Stimulated activated naive CD8-positive, alpha-beta T cell treated with anti-CD3 and anti-CD28 coated beads, Interleukin-15, amount 100 ng/mL, for 72 hours (primary cell): ENCODE results near the gene TBXAS1.
"Not testable (repeated sequence)": the region's sequence is repeated elsewhere in the genome, so short reads cannot be mapped to it uniquely, and the experiment has no call there.

Experiments used
- ATAC-seq: fragments of 150-1000 bp; cut with Tn5 transposase; 2 replicates; pipeline ENCODE4 v1.10.0; 2021; ENCODE audit warnings: mild to moderate bottlenecking, moderate library complexity
- DNase-seq, 2 donors: peaks; one replicate each; pipeline ENCODE4 v3.0.0; 2021 to 2022
- H3K27ac Mint-ChIP-seq, 2 donors: one replicate each; pipeline ENCODE4 v1.8.0; 2022; ENCODE audit warnings: mild to moderate bottlenecking in 2 of 2, mixed read lengths in 2 of 2, moderate library complexity in 2 of 2
- H3K27me3 Mint-ChIP-seq: one replicate; pipeline ENCODE4 v1.8.0; 2022; ENCODE audit warnings: mixed read lengths
- H3K4me1 Mint-ChIP-seq: one replicate; pipeline ENCODE4 v1.8.0; 2022; ENCODE audit warnings: mild to moderate bottlenecking, mixed read lengths
- H3K4me3 Mint-ChIP-seq, 2 donors: one replicate each; pipeline ENCODE4 v1.8.0; 2022; ENCODE audit warnings: mild to moderate bottlenecking in 2 of 2, mixed read lengths in 2 of 2, moderate library complexity in 1 of 2
- H3K9me3 Mint-ChIP-seq, 2 donors: one replicate each; pipeline ENCODE4 v1.8.0; 2022; ENCODE audit warnings: mixed read lengths in 2 of 2

Gene TBXAS1

GRCh38 chr7:139901901-139902300, 72.8 kb downstream of the TBXAS1 start:
- Mint-ChIP-seq H3K27ac (no peak overlapping the region), H3K4me3 (no peak overlapping the region), H3K27me3 (no peaks in the 10 kb centered on the region), H3K9me3 (peaks cover 9 to 34% of the 10 kb centered on the region in 2 donors), H3K4me1 (no peaks in the 10 kb centered on the region)
- ATAC-seq (no peak), DNase-seq (no peak)

GRCh38 chr7:139902436-139903102, 73.5 kb downstream of the TBXAS1 start:
- Mint-ChIP-seq H3K27ac (no peak overlapping the region), H3K9me3 (peaks cover 9 to 34% of the 10 kb centered on the region in 2 donors), H3K4me3 (no peak overlapping the region), H3K4me1 (no peaks in the 10 kb centered on the region), H3K27me3 (no peaks in the 10 kb centered on the region)
- ATAC-seq (no peak), DNase-seq (no peak)

- H3K27ac Mint-ChIP-seq, H3K4me1 Mint-ChIP-seq, H3K4me3 Mint-ChIP-seq, ATAC-seq, DNase-seq, H3K27me3 Mint-ChIP-seq: not testable (repeated sequence)
- peaks cover 9 to 34% of the 10 kb centered on the region in 2 donors for H3K9me3 Mint-ChIP-seq
Observed at GRCh38 chr7:139903103-139903477, 74.0 kb downstream of the TBXAS1 start.

- Mint-ChIP-seq H3K4me1 (no peaks in the 10 kb centered on the region), H3K27me3 (no peaks in the 10 kb centered on the region), H3K4me3 (no peak overlapping the region), H3K27ac (no peak overlapping the region), H3K9me3 (peaks cover 9 to 33% of the 10 kb centered on the region in 2 donors)
- ATAC-seq = no peak
- no peak for DNase-seq
Observed at GRCh38 chr7:139906879-139907278, 77.8 kb downstream of the TBXAS1 start.

GRCh38 chr7:139908792-139909191, 79.7 kb downstream of the TBXAS1 start:
- no peak overlapping the region for H3K27ac Mint-ChIP-seq
- DNase-seq (no peak), ATAC-seq (no peak)
- peaks cover 5 to 15% of the 10 kb centered on the region in 2 donors for H3K9me3 Mint-ChIP-seq
- H3K27me3 Mint-ChIP-seq = no peaks in the 10 kb centered on the region
- no peak overlapping the region for H3K4me3 Mint-ChIP-seq
- no peaks in the 10 kb centered on the region for H3K4me1 Mint-ChIP-seq

GRCh38 chr7:139909379-139910050, 80.5 kb downstream of the TBXAS1 start:
- H3K27me3 Mint-ChIP-seq = no peaks in the 10 kb centered on the region
- H3K4me3 Mint-ChIP-seq = no peak overlapping the region
- H3K4me1 Mint-ChIP-seq = no peaks in the 10 kb centered on the region
- DNase-seq (no peak), ATAC-seq (no peak)
- peaks cover 5 to 8% of the 10 kb centered on the region in 2 donors for H3K9me3 Mint-ChIP-seq
- H3K27ac Mint-ChIP-seq = no peak overlapping the region

- H3K27me3 Mint-ChIP-seq = peaks cover 2% of the 10 kb centered on the region
- H3K4me3 Mint-ChIP-seq = no peak overlapping the region
- H3K9me3 Mint-ChIP-seq = no peaks in the 10 kb centered on the region
- no peak overlapping the region for H3K27ac Mint-ChIP-seq
- peaks cover 19% of the 10 kb centered on the region for H3K4me1 Mint-ChIP-seq
- no peak for DNase-seq
- ATAC-seq = no peak
Observed at GRCh38 chr7:139913021-139913844, 84.2 kb downstream of the TBXAS1 start.

GRCh38 chr7:139913845-139914135, 84.7 kb downstream of the TBXAS1 start:
- H3K27me3 Mint-ChIP-seq = peaks cover 6% of the 10 kb centered on the region

GRCh38 chr7:139914306-139915267, 85.5 kb downstream of the TBXAS1 start:
- no peak for ATAC-seq
- peaks cover 19% of the 10 kb centered on the region for H3K4me1 Mint-ChIP-seq
- H3K27me3 Mint-ChIP-seq = peaks cover 6% of the 10 kb centered on the region
- no peaks in the 10 kb centered on the region for H3K9me3 Mint-ChIP-seq
- peak overlapping the region in 1 of 2 donors; percentile 36 for H3K27ac Mint-ChIP-seq
- H3K4me3 Mint-ChIP-seq = no peak overlapping the region
- DNase-seq = no peak

More at GRCh38 chr7:139913845-139914135, 84.7 kb downstream of the TBXAS1 start:
- no peak for DNase-seq
- Mint-ChIP-seq H3K4me1 (peaks cover 19% of the 10 kb centered on the region), H3K9me3 (no peaks in the 10 kb centered on the region), H3K4me3 (no peak overlapping the region), H3K27ac (no peak overlapping the region)
- ATAC-seq = no peak

GRCh38 chr7:139915268-139915863, 86.3 kb downstream of the TBXAS1 start:
- Mint-ChIP-seq H3K27ac (no peak overlapping the region), H3K4me3 (no peak overlapping the region), H3K4me1 (peaks cover 25% of the 10 kb centered on the region), H3K27me3 (peaks cover 6% of the 10 kb centered on the region), H3K9me3 (no peaks in the 10 kb centered on the region)
- ATAC-seq (no peak), DNase-seq (no peak)

GRCh38 chr7:139915864-139916716, 87.0 kb downstream of the TBXAS1 start:
- ATAC-seq (peak; percentile 98), DNase-seq (peak; percentile 67 to 82)
- H3K27ac Mint-ChIP-seq = peak overlapping the region; percentile 50 to 73
- peaks cover 26% of the 10 kb centered on the region for H3K4me1 Mint-ChIP-seq
- H3K9me3 Mint-ChIP-seq = no peaks in the 10 kb centered on the region
- peak overlapping the region; percentile 41 to 66 for H3K4me3 Mint-ChIP-seq
- peaks cover 6% of the 10 kb centered on the region for H3K27me3 Mint-ChIP-seq

GRCh38 chr7:139916717-139917395, 87.8 kb downstream of the TBXAS1 start:
- Mint-ChIP-seq H3K9me3 (no peaks in the 10 kb centered on the region), H3K27ac (peak overlapping the region in 1 of 2 donors; percentile 35), H3K4me1 (peaks cover 26% of the 10 kb centered on the region), H3K27me3 (peaks cover 6% of the 10 kb centered on the region), H3K4me3 (peak overlapping the region; percentile 41 to 66)
- DNase-seq (no peak), ATAC-seq (peak; percentile 24)

GRCh38 chr7:139917851-139918250, 88.8 kb downstream of the TBXAS1 start:
- Mint-ChIP-seq H3K4me1 (peaks cover 26% of the 10 kb centered on the region), H3K9me3 (no peaks in the 10 kb centered on the region), H3K27me3 (peaks cover 6% of the 10 kb centered on the region), H3K27ac (no peak overlapping the region), H3K4me3 (no peak overlapping the region)
- ATAC-seq (no peak), DNase-seq (no peak)
